ENCODE measurements around the gene HSPA1B. TPM values are rescaled to one million over a fixed set of nuclear protein-coding genes. Genes with fewer than 3 reads are reported as not detected.

The HSPA1B gene
- polyA plus RNA-seq, 1 of the 3 experiments (the other 2 are of a cell fraction) = 96.3 TPM

GRCh38 chr6:31874084-31874670, 46.6 kb downstream of the HSPA1B start (continued):
- TF ChIP-seq, protein P1, sequence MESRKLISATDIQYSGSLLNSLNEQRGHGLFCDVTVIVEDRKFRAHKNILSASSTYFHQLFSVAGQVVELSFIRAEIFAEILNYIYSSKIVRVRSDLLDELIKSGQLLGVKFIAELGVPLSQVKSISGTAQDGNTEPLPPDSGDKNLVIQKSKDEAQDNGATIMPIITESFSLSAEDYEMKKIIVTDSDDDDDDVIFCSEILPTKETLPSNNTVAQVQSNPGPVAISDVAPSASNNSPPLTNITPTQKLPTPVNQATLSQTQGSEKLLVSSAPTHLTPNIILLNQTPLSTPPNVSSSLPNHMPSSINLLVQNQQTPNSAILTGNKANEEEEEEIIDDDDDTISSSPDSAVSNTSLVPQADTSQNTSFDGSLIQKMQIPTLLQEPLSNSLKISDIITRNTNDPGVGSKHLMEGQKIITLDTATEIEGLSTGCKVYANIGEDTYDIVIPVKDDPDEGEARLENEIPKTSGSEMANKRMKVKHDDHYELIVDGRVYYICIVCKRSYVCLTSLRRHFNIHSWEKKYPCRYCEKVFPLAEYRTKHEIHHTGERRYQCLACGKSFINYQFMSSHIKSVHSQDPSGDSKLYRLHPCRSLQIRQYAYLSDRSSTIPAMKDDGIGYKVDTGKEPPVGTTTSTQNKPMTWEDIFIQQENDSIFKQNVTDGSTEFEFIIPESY (IDR thresholded peaks at IDR 0.05; ENCODE audit: borderline replicate concordance, low read depth) = no peak
- TF ChIP-seq GABPA (IDR thresholded peaks at IDR 0.05; ENCODE audit: low read depth) = no peak
- TF ChIP-seq YY1 (IDR thresholded peaks at IDR 0.05; ENCODE audit: low read depth) = no peak
- no peak for TF ChIP-seq FOSL2 (IDR thresholded peaks at IDR 0.05; ENCODE audit: borderline replicate concordance, low read depth)
- TF ChIP-seq SIN3A (IDR thresholded peaks at IDR 0.05; ENCODE audit: borderline replicate concordance, low read depth, low read length) = no peak
- TF ChIP-seq, protein P2, sequence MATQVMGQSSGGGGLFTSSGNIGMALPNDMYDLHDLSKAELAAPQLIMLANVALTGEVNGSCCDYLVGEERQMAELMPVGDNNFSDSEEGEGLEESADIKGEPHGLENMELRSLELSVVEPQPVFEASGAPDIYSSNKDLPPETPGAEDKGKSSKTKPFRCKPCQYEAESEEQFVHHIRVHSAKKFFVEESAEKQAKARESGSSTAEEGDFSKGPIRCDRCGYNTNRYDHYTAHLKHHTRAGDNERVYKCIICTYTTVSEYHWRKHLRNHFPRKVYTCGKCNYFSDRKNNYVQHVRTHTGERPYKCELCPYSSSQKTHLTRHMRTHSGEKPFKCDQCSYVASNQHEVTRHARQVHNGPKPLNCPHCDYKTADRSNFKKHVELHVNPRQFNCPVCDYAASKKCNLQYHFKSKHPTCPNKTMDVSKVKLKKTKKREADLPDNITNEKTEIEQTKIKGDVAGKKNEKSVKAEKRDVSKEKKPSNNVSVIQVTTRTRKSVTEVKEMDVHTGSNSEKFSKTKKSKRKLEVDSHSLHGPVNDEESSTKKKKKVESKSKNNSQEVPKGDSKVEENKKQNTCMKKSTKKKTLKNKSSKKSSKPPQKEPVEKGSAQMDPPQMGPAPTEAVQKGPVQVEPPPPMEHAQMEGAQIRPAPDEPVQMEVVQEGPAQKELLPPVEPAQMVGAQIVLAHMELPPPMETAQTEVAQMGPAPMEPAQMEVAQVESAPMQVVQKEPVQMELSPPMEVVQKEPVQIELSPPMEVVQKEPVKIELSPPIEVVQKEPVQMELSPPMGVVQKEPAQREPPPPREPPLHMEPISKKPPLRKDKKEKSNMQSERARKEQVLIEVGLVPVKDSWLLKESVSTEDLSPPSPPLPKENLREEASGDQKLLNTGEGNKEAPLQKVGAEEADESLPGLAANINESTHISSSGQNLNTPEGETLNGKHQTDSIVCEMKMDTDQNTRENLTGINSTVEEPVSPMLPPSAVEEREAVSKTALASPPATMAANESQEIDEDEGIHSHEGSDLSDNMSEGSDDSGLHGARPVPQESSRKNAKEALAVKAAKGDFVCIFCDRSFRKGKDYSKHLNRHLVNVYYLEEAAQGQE (IDR thresholded peaks at IDR 0.05; ENCODE audit: low read depth, low read length) = no peak
- TF ChIP-seq GATA2 (CRISPR knock-in tag; IDR thresholded peaks at IDR 0.05) = no peak

DNA sequence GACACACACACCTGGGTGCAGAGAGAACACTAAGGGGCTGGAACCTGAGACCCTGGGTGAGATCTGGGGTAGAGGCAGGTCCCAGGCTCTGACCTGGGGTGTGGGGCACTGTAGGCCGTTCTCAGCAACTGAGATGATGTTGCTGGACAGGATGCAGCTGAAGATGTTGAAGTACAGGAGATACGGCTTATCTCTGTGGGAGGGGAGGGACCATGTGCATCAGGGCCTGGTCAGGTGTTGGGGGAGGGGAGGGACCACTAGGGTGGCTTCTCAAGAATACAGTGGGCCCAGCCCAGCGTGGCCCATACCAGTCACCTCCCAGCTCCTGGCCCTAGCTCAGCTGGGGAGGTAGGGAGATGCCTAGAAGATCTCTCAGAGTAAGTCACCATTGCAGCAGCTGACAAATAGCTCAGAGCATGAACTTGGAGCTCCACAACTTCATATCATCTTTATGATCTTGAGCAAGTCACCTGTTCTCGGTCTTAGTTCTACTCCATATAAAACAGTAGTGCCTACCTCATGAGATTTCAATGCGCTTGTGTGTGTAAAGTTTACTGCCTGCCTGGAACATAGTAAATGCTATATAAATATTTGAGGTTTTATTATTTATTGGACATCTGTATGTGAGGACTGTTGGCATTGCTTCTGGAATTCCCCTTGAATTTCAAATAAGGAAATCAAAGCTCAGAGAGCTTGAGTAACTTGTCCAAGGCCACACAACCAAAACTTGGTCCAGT, 47.5 kb downstream of the HSPA1B start:
- ChIA-PET CTCF (interaction anchor here (0.8 to 2.3 kb wide), 6 partner anchors 9 to 146 kb away, joined by 3 to 16 read pairs (median 3); partner anchors contain the start of gene DDAH2), POLR2A (no interaction called here)
- H3K79me2 ChIP-seq (ENCODE audit: insufficient read depth) = no peaks in the 10 kb centered on the region
- WGBS (ENCODE audit: low lambda C conversion rate) = 80% methylated on average over 4 of the region's 5 CpGs
- H3K27me3 ChIP-seq (ENCODE audit: insufficient read depth) = no peaks in the 10 kb centered on the region
- peaks cover 0 to 4% of the 10 kb centered on the region in 2 experiments for H3K36me3 ChIP-seq (replicated peaks in 1 of 2; ENCODE audit: control insufficient read depth in 1 of 2, insufficient read depth in 2 of 2, low read length in 1 of 2)
- no peaks in the 10 kb centered on the region for H4K20me1 ChIP-seq (ENCODE audit: insufficient read depth)
- H2AFZ ChIP-seq (ENCODE audit: low read depth) = no peak overlapping the region
- DNase-seq = no peak
- H3K4me2 ChIP-seq = no peak overlapping the region
- no peaks in the 10 kb centered on the region for H3K9me2 ChIP-seq
- no peak overlapping the region for H3K4me3 ChIP-seq (ENCODE audit: low read depth in 2 of 2, low read length in 1 of 2)
- no peak overlapping the region for H3K27ac ChIP-seq (ENCODE audit: low read depth in 2 of 2, low read length in 1 of 2)
- H3K4me1 ChIP-seq (ENCODE audit: control insufficient read depth in 1 of 2, insufficient read depth in 2 of 2, low read depth in 1 of 2, low read length in 1 of 2) = peaks cover 0 to 4% of the 10 kb centered on the region in 2 experiments; a peak in 1 of 4 replicates
- no peaks in the 10 kb centered on the region for H3F3A ChIP-seq (replicated peaks; ENCODE audit: insufficient read depth)
- no peak overlapping the region for H3K9ac ChIP-seq
- H3K9me3 ChIP-seq = no peaks in the 10 kb centered on the region
- TF ChIP-seq MXI1 (IDR thresholded peaks at IDR 0.05; ENCODE audit: low read depth, low read length) = no peak
- no peak for TF ChIP-seq NRF1 (IDR thresholded peaks at IDR 0.05; ENCODE audit: low read depth, low read length)
- TF ChIP-seq USF1 (IDR thresholded peaks at IDR 0.05; ENCODE audit: borderline replicate concordance, low read depth) = no peak
- TF ChIP-seq, protein P1 (IDR thresholded peaks at IDR 0.05; ENCODE audit: borderline replicate concordance, low read depth) = no peak
- TF ChIP-seq NFIC (IDR thresholded peaks at IDR 0.05; ENCODE audit: borderline replicate concordance) = no peak
- no peak for TF ChIP-seq GATA2 (CRISPR knock-in tag; IDR thresholded peaks at IDR 0.05)
- no peak for TF ChIP-seq GABPA (IDR thresholded peaks at IDR 0.05; ENCODE audit: low read depth)
- no peak for TF ChIP-seq TEAD4 (IDR thresholded peaks at IDR 0.05; ENCODE audit: borderline replicate concordance, insufficient read depth)
- TF ChIP-seq SMC3 (IDR thresholded peaks at IDR 0.05; ENCODE audit: low read depth, low read length) = no peak
- TF ChIP-seq SIN3A (IDR thresholded peaks at IDR 0.05; ENCODE audit: borderline replicate concordance, low read depth, low read length) = no peak
- no peak for TF ChIP-seq CTCF (IDR thresholded peaks at IDR 0.05)
- TF ChIP-seq EZH2phosphoT487 (IDR thresholded peaks at IDR 0.05; ENCODE audit: borderline replicate concordance, low read depth) = no peak
